HG02588 (cell line): ENCODE measurements around the gene S100A14.
"Not testable (repeated sequence)": the region's sequence is repeated elsewhere in the genome, so short reads cannot be mapped to it uniquely, and the experiment has no call there.

Experiments
- ATAC-seq: cut with Tn5 transposase; IDR thresholded peaks from one replicate; pipeline ENCODE4 v1.9.1; 2021; ENCODE audit warnings: mild to moderate bottlenecking, moderate library complexity; ENCODE audit not compliant: unreplicated experiment

Gene S100A14

DNA sequence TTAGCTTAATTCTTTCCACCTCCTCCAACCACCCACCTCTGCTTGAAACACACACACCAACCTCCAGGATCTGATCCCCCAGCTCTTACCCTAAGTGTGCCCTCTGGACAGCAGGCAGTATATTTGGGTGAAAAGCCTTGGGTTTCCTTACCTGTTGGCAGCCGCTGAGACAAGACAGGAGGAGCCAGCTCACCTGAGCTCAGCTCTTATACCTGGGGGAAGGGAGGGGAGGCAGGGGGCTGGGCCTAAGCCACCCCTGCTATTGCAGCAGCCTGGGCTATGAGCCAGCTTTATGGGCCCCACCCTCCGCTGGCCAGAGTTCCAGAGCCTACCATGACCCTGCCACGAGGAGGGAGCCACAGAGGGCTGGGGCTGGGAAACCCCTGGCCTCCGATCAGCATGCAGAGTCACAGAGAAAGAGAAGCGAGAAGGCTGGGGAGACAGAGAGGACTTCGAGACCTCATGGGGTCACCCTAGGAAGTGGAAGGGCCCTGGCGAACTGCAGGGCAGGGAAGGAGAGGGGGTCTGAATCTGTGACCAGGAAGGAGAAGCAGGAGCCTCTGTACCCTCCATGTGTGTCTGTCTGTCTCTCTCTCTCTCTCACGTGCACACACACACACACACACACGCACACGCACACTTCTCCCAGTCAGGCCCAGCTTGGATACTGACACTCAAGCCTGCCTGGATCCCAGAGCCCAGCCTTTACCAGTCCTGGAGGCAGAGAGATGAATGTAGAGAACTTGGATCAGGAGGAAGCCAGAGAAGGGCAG, at the start of gene S100A14:
Gene S100A14 (minus strand): TSS at position 182 of the 773 bp plus-strand sequence. CDS start 467 bp downstream, outside the sequence.
- no peak for ATAC-seq

DNA sequence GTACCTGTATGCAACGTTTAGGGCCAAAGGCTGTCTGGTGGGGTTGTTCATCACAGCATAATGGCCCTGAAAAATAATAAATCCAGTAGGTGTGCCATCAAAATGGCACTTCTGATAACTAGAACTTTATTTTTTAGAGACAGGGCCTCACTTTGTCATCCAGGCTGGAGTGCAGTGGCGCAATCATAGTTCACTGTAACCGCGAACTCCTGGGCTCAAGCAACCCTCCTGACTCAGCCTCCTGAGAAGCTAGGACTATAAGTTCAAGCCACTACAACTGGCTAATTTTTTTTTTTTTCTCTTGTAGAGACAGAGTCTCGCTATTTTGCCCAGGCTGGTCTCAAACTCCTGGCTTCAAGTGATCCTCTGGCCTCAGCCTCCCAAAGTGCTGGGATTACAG, 47.1 kb upstream of the S100A14 start:
- ATAC-seq = no peak

DNA sequence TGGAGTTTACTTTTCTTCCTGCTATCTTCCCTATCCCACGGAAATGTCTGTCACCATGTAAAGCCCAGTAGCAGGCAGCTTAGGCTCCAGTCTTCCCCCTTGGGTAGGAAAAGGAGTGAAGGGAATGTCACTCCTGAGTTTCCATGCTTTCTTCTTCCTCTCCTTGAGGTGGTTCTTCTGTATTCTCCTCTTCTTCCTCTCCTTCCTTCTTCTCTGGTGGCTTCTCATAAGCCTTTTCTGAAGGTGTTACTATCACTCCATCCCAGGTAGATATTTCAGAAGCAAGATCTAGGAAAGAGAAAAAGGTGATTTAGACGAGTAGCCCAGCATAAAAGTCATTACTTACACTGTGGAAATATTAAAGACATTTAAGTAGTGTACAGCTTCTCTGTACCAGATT, 46.1 kb upstream of the S100A14 start:
- ATAC-seq = no peak

DNA sequence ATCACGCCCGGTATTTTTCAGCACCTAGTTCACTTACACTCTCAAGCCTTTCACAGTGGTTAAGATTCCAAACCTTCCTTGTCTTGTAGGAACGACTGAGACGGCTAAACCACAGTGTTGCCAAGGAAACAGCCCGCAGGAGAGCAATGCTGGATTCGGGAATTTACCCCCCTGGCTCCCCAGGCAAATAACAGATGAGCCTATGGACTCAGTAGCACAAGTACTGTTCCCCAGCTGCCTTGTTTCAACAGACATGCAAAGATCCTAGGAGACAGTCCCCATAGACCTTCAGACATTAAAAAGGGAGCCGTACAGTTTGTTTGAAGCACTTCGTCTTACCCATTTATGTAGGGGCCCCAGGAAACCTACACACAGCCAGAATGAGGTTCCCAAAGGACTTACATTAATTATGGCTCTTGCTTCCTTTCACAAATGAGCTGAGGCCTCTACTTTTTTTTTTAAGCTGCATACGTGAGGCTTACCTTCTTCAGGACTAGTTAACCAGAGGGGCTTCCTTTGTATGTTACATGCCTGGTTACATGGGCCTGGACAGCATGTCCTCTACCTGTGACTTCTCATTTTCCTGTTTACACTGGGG, 45.1 kb upstream of the S100A14 start:
- no peak for ATAC-seq

DNA sequence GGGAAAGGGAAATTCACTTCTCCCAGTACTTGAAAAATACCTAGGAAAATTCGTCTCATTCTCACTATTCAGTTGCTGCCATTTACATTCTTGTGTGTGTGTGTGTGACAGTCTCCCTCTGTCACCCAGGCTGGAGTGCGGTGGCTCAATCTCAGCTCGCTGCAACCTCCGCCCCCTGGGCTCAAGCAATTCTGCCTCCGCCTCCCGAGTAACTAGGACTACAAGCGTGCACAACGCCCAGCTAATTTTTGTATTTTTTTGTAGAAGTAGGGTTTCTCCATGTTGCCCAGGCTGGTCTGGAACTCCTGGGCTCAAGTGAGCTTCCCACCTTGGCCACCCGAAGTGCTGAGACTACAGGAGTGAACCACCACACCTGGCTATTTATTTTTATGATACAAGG, 43.5 kb upstream of the S100A14 start:
- ATAC-seq = no peak

DNA sequence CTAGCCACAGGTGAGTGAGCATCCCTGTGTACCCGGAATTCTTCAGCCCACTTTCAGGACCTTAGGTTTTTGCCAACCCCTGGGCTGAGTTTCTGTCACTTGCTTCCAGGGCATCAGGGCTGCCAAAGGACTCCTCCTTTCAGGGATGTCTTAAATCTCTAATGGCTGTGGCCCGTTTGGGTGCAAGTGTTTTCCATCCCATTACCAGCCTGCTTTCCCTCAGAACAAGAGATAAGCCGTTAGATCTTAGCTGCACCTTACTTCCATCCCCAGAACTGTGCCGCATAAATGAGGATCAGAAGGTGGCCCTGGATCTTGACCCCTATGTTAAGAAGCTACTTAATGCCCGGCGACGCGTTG, 43.0 kb upstream of the S100A14 start:
- ATAC-seq = no peak

DNA sequence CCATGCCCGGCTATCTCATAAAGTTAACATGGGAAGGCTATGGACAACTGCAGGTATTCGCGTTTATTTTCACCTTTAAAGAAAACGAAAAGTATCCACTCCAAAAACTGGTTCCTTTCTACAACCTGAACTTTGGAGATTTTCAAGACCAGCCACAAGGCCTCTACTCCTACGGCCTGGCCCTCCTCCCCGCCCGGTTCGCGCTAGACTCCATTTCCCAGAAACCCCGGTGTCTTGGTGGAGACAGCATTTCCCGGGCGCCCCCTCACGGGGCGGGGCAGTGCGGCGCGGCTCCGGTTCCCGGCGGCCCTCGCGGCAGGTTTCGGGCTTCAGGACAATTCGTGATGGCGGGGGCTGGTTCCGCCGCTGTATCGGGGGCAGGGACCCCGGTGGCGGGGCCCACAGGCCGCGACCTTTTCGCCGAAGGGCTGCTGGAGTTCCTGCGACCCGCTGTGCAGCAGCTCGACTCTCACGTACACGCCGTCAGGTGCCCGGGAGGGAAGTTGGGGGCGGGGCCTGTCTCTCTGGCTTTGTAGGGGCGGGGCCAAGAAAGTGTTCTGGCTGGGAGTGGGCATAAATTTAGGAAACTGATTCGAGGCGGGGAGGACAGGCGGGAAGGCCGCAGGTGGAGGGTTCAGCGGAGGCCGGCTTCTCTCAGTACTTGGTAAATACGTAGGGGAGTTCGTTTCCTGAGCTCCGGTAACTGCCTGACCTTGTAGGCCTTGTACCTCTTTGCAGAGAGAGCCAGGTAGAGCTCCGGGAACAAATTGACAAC, 42.5 kb upstream of the S100A14 start, which contains the start of gene SNAPIN:
Gene SNAPIN (plus strand): TSS at position 304 of the 775 bp plus-strand sequence. CDS start 41 bp downstream, at position 345.
- ATAC-seq = peak; percentile 88

DNA sequence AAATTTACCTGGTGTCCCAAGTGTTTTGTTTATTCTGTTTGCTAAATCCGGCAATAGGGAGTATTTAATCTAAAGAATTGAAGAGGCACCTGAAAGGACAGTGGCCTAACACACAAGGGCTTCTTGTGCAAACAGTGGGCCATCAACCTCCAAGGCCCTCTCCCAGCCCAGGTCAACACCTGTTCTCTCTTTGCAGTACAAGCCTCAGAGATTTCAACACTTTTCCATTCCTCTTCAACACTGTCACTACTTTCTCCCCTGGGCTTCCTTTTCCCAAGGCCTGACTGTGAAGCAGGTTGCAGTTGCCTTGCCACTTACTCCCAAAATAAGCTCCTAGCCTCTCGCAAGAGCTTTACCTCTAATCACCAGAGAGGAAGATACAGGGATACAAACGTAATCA, 39.2 kb upstream of the S100A14 start:
- ATAC-seq = no peak

DNA sequence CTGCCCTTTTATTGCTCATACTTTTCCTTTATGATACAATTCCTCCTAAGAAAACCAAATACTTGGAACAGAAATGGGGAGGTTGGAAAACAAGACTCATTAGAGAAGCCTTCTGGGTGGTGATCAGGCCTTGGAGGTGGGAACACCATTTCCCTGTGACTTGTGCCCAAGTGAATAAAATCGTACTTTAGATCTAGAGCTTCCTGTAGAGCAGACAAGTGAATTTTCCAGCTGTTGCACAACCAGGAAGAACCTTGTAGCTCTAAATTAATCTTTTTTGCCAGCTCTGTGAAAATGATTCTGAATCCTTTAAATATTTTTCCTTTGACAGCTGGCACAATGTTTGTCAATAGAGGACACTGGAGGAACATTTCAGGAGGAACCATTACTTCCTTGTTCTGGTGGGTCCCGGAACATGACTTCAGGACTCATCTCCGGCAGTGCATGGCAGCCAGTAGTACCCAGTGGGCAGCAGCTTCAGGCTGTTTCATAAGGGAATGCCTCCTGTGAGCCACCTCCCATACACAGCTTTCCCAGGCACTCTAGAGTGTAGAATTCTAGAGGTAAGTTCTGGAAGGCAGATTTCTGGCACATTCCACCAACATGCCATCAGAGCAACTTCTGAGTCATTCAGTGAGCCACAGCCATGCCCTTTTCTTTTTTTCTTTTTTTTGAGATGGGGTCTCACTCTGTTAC, 36.8 kb upstream of the S100A14 start:
- no peak for ATAC-seq

DNA sequence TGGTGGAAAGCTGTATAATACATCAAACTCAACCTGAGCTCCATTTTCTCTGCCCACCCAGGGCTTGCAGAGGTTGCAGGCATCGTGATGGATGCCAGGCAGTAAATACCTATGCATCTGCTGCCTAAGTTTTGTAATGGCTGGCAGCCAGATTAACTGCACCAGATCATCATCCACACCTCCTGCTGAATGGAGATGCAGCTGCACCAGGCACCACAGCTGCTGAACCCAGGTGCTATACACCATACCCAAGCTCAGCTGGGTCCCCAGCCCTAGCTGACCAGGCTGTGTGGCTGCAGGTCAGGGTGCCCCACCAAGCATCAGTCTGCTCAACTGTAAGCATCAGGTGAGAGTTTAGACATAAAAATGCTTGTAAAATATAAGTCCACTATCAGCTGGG, 35.6 kb upstream of the S100A14 start:
- ATAC-seq = no peak

DNA sequence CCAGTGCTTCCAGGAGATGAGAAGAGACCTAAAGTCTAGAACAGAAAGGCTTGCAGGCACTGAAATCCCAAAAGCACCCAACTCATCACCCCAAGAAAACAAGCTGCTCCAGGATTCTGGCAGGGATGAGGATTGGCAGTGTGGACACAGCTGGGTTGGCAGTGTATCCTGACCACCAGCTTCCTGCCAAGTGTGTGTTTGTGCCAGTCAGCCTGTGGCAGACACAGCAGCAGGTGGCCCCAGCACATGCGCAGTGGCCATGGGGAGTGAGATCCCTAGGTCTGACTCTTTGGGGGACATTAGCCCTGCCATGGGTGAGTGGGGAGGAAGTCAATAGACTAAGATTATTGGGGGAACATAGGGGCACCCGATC, 33.7 kb upstream of the S100A14 start:
- ATAC-seq = no peak

DNA sequence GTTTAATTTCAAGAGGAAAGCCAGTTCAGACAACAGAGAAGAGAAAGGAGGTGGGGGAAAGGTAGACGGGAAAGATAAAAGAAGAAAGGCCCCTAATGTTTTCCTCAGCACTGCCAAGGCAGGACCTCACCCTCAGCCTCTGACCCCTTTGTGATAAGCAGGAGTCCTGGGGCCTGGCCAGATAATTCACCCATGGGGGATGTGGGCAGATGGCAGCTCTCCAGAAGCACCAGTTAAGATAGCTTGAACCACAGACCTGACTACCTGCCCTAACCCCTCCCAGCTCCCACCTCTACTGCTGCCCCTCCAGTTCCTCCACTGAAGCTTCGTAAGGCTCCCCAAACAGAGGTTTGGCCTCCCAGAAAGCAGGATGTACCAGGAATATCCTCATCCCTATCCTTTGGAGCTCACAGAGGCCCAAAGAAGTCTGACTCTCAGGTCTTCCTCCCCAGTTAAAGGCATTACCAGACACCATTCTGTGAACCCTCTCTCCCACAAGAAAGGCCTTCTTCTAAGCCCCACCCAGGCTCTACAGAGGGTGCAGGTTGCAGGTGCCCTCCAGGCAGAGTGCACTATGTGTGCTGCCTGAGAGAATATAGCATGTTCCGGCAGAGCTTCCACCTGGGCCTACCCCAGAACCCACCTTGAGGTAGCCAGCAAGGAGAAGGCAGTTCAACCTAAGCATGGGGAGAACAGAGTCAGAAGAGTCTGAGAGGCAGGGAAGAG, 33.2 kb upstream of the S100A14 start:
- no peak for ATAC-seq

DNA sequence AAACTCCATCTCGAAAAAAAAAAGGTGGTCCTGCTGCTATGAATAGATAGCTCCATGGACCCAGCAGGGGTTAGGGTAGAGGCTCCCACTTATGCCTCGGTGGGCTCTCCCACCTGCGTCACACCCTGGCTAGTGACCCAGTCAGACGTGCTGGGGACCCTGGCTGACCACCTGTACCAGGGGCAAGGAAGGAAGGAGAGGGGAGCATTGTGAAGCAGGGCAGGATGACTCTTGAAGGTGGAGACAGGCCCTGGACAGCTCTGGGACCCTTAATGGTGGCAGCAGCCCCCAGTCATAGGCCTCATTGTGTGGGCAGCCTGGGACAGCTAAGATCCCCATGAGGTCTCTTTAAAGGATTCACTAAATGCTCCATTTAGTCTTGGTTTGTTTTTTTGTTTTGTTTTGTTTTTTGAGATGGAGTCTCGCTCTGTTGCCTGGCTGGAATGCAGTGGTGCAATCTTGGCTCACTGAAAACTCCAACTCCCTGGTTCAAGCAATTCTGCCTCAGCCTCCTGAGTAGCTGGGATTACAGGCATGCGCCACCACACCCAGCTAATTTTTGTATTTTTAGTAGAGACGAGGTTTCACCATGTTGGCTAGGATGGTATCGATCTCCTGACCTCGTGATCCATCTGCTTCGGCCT, 32.0 kb upstream of the S100A14 start:
- no peak for ATAC-seq

DNA sequence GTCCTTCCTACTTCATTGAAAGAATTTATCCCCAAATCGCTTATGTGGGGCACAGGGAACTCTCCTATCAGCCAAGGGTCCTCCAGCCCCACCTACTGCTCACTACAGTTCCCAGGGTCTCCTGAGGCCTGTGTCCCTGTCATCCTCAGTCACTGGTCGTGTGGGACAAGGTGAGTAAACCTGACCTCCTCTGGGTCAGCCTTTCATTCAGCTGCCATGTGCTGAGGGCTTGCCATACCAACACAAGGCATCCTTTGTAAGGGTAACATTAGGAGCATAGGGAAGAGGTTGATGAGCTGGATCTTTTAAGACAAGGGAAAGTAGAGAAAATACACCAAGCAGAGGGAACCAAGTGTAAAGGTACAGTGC, 31.2 kb upstream of the S100A14 start:
- ATAC-seq = no peak

DNA sequence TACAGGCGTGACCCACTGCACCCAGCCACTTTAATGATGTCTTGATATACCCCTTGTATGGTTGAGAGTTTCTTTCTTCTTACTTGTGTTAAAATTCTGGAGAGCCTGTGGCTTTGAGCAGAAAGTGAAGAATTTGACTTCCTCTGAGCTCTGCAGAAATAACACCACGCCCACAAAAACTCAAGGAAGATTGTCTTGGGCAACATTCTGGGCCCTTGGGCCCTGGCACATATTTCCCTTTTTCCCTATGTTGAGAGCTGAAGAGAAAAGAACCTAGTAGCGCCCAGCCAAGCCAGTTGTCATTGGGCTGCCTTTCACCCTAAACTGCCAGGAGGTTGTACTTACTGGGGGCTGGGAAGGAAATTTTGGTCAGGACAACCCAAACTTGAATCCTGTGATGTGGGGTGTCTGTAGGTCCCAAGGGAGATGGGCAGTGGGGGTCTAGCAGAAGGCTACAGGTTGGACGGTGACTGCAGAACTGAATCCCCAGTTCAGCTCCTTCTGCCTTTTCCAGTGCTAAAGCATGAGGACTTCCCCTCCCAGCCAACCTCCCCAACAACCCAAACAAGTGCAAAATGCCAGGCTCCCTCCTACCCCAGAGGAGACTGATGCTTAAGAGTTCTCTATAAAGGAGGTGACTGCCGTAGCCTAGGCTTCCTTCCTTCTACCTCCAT, 30.7 kb upstream of the S100A14 start:
- ATAC-seq = no peak

DNA sequence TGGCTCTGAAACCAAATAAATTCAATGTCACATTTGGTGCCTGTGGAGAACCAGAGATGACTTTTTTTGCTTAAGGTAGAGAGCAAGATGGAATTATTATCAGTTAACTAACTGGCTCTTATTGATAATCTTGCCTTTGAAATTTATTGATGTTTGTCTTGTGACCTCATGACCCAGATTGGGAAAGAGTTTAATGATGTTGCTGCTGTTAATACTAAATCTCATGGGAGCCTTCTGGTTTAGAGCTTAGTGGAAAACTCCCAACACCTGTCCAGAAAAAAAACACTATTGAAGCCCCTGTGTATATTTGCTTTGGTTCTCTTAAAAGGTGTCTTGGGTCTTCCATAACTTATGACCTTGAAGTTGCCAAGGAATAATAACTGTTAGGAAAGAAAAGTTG, 27.7 kb upstream of the S100A14 start:
- no peak for ATAC-seq

DNA sequence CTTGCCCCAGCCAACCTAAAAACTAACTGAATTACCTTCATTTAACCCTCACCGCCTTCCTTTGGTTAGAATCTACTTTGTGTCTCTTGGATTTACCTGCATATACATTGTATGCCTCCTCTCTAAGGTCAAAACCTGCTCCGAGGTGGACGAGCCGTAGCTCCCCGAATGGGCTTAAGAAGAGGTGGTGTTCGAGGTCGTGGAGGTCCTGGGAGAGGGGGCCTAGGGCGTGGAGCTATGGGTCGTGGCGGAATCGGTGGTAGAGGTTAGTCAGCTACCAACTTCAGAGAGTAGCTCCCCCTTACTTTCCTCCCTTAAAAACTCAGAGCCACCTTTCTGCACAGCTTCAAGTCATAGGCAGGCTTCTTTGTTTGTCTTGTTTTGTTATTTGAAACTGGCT, 27.0 kb upstream of the S100A14 start:
- no peak for ATAC-seq

DNA sequence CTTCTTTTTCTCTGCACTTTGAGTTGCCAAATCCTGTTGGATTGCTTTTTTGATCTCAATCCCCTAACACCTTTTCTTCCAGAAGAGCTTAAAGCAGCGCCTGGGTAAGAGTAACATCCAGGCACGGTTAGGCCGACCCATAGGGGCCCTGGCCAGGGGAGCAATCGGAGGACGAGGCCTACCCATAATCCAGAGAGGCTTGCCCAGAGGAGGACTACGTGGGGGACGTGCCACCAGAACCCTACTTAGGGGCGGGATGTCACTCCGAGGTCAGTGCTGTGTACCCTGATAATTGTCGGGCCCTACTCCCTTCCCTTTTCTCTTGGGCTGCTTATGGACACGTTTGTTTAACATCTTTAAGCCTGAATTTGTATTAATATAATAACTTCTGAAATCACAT, 26.0 kb upstream of the S100A14 start:
- ATAC-seq = no peak

DNA sequence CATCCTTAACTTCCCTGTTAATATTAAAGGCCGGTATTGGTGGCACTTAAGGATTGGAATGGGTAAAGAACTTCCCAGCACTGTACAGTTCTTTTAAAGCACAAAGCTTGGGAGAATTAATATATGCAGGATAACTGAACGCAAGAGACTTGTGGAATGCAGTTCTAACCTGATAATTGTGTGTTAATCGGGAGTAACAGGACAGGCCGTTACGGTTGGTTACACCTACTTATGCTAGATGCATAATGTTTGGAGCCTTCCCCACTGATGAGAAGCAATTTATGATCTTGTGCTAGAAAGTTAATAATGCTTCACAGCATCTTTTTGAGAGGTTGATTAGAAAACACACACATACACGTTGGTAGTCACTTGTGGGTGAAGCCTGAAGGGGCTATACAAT, 24.7 kb upstream of the S100A14 start:
- ATAC-seq = no peak

DNA sequence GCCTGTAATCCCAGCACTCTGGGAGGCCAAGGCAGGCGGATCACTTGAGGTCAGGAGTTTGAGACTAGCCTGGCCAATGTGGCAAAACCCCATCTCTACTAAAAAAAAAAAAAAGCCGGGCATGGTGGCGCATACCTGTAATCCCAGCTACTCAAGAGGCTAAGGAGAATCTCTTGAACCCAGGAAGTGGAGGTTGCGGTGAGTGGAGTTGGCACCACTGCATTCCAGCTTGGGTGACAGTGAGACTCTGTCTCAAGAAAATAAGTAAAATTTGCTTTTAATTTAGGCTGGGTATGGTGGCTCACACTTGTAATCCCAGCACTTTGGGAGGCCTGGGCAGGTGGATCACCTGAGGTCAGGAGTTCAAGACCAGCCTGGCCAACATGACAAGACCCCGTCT, 24.1 kb upstream of the S100A14 start:
- ATAC-seq = not testable (repeated sequence)
